Neural crest cell (in vitro differentiated cells): ENCODE data around the gene INHBB. TPM values are rescaled to one million over a fixed set of nuclear protein-coding genes. Genes with fewer than 3 reads are reported as not detected.

ENCODE experiments used
- DNase-seq: peaks from one replicate; pipeline ENCODE4 v3.0.0; 2021; ENCODE audit warnings: low read depth, mixed read lengths, low spot score
- H3K27ac Mint-ChIP-seq: one replicate; pipeline ENCODE4 v1.8.0; 2021; ENCODE audit warnings: mild to moderate bottlenecking, mixed read lengths; ENCODE audit not compliant: unreplicated experiment
- H3K27me3 Mint-ChIP-seq: 2 replicates; pipeline ENCODE4 v1.8.0; 2021; ENCODE audit warnings: low read depth, mild to moderate bottlenecking, mixed read lengths
- H3K36me3 Mint-ChIP-seq: 2 replicates; pipeline ENCODE4 v1.8.0; 2021; ENCODE audit warnings: low read depth, mild to moderate bottlenecking, mixed read lengths
- H3K4me1 Mint-ChIP-seq: 2 replicates; pipeline ENCODE4 v1.8.0; 2021; ENCODE audit warnings: mixed read lengths
- H3K4me3 Mint-ChIP-seq: one replicate; pipeline ENCODE4 v1.8.0; 2021; ENCODE audit warnings: mild to moderate bottlenecking, mixed read lengths
- H3K9me3 Mint-ChIP-seq: 2 replicates; pipeline ENCODE4 v1.8.0; 2021; ENCODE audit warnings: mixed read lengths
- total RNA-seq: library from RNA; stranded (reverse); gene quantifications from 2 replicates; pipeline ENCODE4 v1.2.1, GENCODE V29; 2021
- TF ChIP-seq, protein P1 (sequence below): fragments of 200-600 bp; sonication (generic); conservative IDR thresholded peaks from 2 replicates; pipeline ENCODE4 v1.5.0; 2021; ENCODE audit warnings: antibody characterized with exemption, mild to moderate bottlenecking

Gene INHBB
- total RNA-seq, 1 donor from 2014 or later = 0.49 TPM

DNA sequence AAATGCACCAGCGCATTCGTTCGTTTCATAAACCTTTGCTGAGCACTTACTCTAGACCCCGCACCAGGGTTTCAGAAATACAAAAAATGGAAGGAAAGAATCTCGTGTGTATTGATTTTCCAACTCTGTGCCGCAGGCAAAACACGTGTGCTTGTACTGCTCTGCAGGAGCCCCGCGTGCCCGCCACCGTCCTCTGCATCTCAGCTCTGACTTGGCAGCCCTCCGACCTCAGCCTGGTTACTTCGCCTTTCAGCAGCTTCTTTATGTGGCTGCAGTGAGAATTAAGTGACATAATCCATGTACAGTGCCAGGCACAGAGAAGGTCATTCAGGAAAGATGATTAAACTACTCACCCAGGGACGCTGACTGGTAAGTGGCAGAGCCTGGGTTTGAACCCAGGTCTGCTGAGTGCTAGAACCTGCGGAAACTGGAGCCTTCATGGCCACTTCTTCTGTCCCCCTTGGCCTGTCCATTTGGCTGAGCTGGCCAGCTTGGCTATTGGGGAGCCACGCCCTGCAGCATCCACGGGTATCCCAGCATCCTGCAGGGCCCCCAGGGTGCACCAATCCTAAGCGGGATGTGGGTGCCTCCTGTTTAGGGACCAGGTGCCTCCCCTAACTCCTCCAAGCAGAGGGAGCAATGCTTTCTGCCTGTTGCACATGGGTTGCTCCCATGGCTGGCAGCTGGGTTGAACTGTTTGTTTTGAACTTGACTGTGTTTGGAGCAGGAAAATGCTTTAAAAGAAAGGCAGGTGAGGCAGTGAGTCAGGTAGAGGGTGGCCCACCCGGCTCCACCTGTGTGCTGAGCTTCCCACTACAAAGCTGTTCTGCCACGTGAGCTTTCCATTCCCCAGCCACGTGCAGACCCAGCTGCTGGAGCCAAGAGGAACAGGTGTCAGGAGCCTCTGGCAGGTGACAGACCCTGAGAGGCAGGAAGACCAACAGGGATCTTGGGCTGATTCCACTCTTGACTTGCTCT is 34.3 kb downstream of the INHBB start:
- TF ChIP-seq, protein P1, sequence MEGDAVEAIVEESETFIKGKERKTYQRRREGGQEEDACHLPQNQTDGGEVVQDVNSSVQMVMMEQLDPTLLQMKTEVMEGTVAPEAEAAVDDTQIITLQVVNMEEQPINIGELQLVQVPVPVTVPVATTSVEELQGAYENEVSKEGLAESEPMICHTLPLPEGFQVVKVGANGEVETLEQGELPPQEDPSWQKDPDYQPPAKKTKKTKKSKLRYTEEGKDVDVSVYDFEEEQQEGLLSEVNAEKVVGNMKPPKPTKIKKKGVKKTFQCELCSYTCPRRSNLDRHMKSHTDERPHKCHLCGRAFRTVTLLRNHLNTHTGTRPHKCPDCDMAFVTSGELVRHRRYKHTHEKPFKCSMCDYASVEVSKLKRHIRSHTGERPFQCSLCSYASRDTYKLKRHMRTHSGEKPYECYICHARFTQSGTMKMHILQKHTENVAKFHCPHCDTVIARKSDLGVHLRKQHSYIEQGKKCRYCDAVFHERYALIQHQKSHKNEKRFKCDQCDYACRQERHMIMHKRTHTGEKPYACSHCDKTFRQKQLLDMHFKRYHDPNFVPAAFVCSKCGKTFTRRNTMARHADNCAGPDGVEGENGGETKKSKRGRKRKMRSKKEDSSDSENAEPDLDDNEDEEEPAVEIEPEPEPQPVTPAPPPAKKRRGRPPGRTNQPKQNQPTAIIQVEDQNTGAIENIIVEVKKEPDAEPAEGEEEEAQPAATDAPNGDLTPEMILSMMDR = no peak
- peaks cover 5% of the 10 kb centered on the region for H3K27me3 Mint-ChIP-seq
- no peaks in the 10 kb centered on the region for H3K9me3 Mint-ChIP-seq
- H3K4me3 Mint-ChIP-seq = no peak overlapping the region
- peaks cover 10% of the 10 kb centered on the region for H3K4me1 Mint-ChIP-seq
- no peaks in the 10 kb centered on the region for H3K36me3 Mint-ChIP-seq
- H3K27ac Mint-ChIP-seq = no peak overlapping the region
- DNase-seq = no peak

DNA sequence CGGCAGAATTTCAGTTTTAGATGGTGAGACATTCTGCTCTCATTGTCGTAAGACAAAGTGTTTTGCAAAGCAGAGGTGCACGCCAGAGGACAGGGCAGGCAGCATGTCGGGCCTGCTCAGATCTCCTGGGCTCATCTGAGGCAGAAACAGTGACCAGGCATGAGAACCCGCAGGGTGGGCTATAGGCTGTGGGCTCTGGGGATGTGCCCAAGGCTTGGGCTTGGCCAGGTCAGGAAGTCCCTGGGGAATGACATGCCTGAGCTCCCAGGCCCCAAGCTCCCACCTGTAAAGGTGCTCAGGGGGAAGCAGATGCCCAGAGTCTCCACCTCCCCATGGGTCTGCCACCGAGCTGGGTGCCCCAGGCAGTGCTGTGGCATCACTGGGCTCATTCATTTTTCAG is 35.3 kb downstream of the INHBB start:
- H3K27ac Mint-ChIP-seq = no peak overlapping the region
- TF ChIP-seq, protein P1 = no peak
- peaks cover 18% of the 10 kb centered on the region for H3K4me1 Mint-ChIP-seq
- no peaks in the 10 kb centered on the region for H3K9me3 Mint-ChIP-seq
- no peak overlapping the region for H3K4me3 Mint-ChIP-seq
- H3K27me3 Mint-ChIP-seq = peaks cover 5% of the 10 kb centered on the region
- no peaks in the 10 kb centered on the region for H3K36me3 Mint-ChIP-seq
- DNase-seq = no peak

DNA sequence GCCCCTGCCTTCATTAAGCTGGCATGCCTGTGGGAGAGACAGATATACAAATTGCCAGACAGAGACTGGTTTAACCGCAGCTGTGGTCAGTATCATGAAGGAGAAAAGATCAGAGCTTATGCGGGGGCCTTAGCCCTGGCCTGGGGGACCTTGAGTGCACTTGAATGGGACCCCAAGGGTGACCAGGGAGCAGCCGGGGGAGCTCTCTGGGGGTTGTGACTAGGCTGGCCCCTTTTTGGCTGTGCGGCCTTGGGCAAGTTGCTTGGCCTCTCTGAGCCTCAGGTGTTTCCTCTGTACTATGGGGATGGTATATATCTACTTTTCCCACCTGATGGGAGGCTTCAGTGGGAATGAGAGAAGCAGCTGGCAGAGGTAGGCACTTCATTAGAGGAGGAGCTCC is 35.7 kb downstream of the INHBB start:
- H3K27ac Mint-ChIP-seq = no peak overlapping the region
- no peak for DNase-seq
- TF ChIP-seq, protein P1 = no peak
- no peaks in the 10 kb centered on the region for H3K36me3 Mint-ChIP-seq
- H3K4me3 Mint-ChIP-seq = no peak overlapping the region
- peaks cover 5% of the 10 kb centered on the region for H3K27me3 Mint-ChIP-seq
- no peaks in the 10 kb centered on the region for H3K9me3 Mint-ChIP-seq
- peaks cover 14% of the 10 kb centered on the region for H3K4me1 Mint-ChIP-seq

DNA sequence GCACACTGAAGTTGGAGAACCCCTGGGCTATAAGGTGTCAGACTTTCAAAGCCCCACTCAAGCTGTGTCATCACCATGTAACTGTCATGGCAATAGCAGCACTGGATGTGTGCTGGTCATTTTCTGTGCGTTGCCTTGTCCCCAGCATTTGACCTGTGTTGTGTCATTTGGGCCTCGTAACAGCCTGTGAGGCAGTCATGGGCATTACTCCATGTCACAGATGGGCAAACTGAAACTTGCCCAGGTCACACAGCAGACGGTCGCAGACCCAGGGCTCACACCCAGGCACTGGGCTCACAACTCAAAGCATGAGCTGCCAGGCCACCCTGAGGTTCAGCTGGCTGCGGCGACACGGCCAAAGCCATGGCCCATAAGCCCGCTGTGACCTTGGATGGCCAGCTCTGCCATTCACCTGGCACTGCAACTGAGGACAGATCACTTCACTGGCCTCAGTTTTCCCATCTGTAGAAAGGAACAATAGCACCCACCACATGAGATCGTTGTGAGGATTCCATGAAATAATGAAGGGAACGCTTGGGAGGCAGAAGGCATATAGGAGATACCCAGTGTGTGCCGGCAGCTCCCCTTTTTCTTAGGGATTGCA is 36.7 kb downstream of the INHBB start:
- DNase-seq = no peak
- TF ChIP-seq, protein P1 = no peak
- peaks cover 5% of the 10 kb centered on the region for H3K27me3 Mint-ChIP-seq
- no peak overlapping the region for H3K4me3 Mint-ChIP-seq
- no peaks in the 10 kb centered on the region for H3K9me3 Mint-ChIP-seq
- no peaks in the 10 kb centered on the region for H3K36me3 Mint-ChIP-seq
- no peak overlapping the region for H3K27ac Mint-ChIP-seq
- peaks cover 14% of the 10 kb centered on the region for H3K4me1 Mint-ChIP-seq

DNA sequence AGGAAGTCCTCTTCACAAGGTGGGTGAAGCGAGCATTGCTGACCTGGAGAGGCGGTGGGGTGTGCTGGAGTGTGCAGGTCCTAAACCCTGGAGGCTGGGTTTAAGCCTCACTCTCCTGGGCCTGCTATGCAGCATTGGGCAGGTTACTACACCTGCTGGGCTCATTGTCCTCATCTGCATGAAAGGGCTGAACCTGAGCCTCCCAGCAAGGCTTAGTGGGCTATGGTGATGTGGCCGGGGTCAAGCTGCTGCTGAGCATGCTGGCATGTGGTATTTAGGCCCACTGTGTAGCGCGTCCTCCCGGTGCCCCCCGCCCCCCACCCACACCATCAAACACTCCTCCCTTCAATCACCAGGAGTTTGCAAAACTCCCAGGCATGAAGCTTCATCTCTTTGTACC is 37.3 kb downstream of the INHBB start:
- TF ChIP-seq, protein P1 = no peak
- Mint-ChIP-seq H3K4me3 (no peak overlapping the region), H3K36me3 (no peaks in the 10 kb centered on the region), H3K4me1 (peaks cover 14% of the 10 kb centered on the region), H3K27me3 (peaks cover 3% of the 10 kb centered on the region), H3K9me3 (no peaks in the 10 kb centered on the region), H3K27ac (no peak overlapping the region)
- DNase-seq = no peak
